ENCODE results near the gene PTBP3. TPM values are rescaled to one million over a fixed set of nuclear protein-coding genes. Genes with fewer than 3 reads are reported as not detected.

The PTBP3 gene
- total and polyA plus RNA-seq, 2 of the 13 experiments (the other 11 are each of a cell fraction or from before 2014, with no cell fraction given), result 52.8 to 61.1 TPM

GRCh38 chr9:112296929-112297328, 36.5 kb downstream of the PTBP3 start (continued):
- TF ChIP-seq GMEB1 (CRISPR knock-in tag; IDR thresholded peaks at IDR 0.05; ENCODE audit: borderline replicate concordance), result no peak
- TF ChIP-seq, protein P1, sequence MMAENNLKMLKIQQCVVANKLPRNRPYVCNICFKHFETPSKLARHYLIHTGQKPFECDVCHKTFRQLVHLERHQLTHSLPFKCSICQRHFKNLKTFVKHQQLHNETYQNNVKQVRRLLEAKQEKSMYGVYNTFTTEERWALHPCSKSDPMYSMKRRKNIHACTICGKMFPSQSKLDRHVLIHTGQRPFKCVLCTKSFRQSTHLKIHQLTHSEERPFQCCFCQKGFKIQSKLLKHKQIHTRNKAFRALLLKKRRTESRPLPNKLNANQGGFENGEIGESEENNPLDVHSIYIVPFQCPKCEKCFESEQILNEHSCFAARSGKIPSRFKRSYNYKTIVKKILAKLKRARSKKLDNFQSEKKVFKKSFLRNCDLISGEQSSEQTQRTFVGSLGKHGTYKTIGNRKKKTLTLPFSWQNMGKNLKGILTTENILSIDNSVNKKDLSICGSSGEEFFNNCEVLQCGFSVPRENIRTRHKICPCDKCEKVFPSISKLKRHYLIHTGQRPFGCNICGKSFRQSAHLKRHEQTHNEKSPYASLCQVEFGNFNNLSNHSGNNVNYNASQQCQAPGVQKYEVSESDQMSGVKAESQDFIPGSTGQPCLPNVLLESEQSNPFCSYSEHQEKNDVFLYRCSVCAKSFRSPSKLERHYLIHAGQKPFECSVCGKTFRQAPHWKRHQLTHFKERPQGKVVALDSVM (CRISPR knock-in tag; IDR thresholded peaks at IDR 0.05), result no peak
- no peak for TF ChIP-seq THAP9 (CRISPR knock-in tag; IDR thresholded peaks at IDR 0.05; ENCODE audit: borderline replicate concordance)
- TF ChIP-seq MXI1 (IDR thresholded peaks at IDR 0.05; ENCODE audit: borderline replicate concordance, low read depth, low read length), result no peak
- TF ChIP-seq ZNF264 (CRISPR knock-in tag; IDR thresholded peaks at IDR 0.05), result no peak
- no peak for TF ChIP-seq KAT2B (IDR thresholded peaks at IDR 0.05; ENCODE audit: borderline replicate concordance, low read depth, low read length)
- TF ChIP-seq FOXA3 (CRISPR knock-in tag; IDR thresholded peaks at IDR 0.05), result no peak
- no peak for TF ChIP-seq KAT7 (CRISPR knock-in tag; IDR thresholded peaks at IDR 0.05; ENCODE audit: borderline replicate concordance)
